Right atrium auricular region (tissue), 2 donors: ENCODE measurements around the gene TINCR. TPM values are rescaled to one million over a fixed set of nuclear protein-coding genes. Genes with fewer than 3 reads are reported as not detected.
"Not testable (repeated sequence)": the region's sequence is repeated elsewhere in the genome, so short reads cannot be mapped to it uniquely, and the experiment has no call there.

Experiments used
- DNase-seq: peaks from one replicate; pipeline ENCODE4 v3.0.0-alpha.2; 2019; ENCODE audit warnings: low spot score
- H3K27ac ChIP-seq, 2 donors: fragments of 200-600 bp; sonication (generic); 1 replicate in 1 of 2; 2 replicates in 1 of 2; pipeline ENCODE4 v1.5.1; 2016 to 2019
- H3K27me3 ChIP-seq, 2 donors: fragments of 200-600 bp; sonication (generic); one replicate each; pipeline versions ENCODE4 v1.5.1 to v1.6.0; 2017 to 2019
- H3K36me3 ChIP-seq: fragments of 200-600 bp; sonication (generic); one replicate; pipeline ENCODE4 v1.5.1; 2016
- H3K4me1 ChIP-seq, 2 donors: fragments of 200-600 bp; sonication (generic); one replicate each; pipeline versions ENCODE4 v1.5.1 to v1.6.0; 2017 to 2019
- H3K4me3 ChIP-seq, 2 donors: fragments of 200-600 bp; sonication (generic); 1 replicate in 1 of 2; 2 replicates in 1 of 2; pipeline ENCODE4 v1.5.1; 2017 to 2019; ENCODE audit warnings: mild to moderate bottlenecking in 1 of 2, moderate library complexity in 1 of 2
- H3K9me3 ChIP-seq, 2 donors: fragments of 200-600 bp; sonication (generic); one replicate each; pipeline ENCODE4 v1.5.1; 2019
- total RNA-seq, 2 donors: library from RNA; depleted of rRNA; stranded (reverse); fragments of >200 nt; gene quantifications; one replicate each; pipeline ENCODE4 v1.1.0, GENCODE V29; 2016
- TF ChIP-seq, protein P1 (sequence below), 2 donors: fragments of 200-600 bp; sonication (generic); IDR thresholded peaks; one replicate each; pipeline ENCODE4 v1.5.1; 2019; ENCODE audit warnings: antibody characterized with exemption in 2 of 2

The TINCR gene
- total RNA-seq, 2 donors from 2014 or later, result 0.59 TPM; not detected in 1

DNA sequence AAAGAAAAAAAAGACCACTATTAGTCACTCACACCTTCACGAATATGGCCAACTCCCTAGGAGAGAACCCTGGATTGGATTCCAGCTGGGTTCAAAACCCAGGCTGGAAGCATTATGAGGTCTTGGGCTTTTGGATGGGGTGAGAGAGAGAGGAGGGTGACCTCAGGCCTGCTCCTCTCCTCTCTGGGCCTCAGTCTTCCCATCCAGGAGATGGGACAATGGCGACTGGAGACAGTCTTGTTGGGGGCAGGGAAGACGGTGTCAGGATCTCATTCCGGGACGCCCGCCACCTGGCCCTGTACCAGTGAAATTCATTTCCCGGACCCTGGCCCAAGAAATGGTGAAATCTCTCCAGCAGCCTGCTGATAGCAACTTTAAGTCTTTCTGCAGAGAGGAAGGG, 26.3 kb downstream of the TINCR start:
- H3K4me3 ChIP-seq, result no peak overlapping the region
- TF ChIP-seq, protein P1, sequence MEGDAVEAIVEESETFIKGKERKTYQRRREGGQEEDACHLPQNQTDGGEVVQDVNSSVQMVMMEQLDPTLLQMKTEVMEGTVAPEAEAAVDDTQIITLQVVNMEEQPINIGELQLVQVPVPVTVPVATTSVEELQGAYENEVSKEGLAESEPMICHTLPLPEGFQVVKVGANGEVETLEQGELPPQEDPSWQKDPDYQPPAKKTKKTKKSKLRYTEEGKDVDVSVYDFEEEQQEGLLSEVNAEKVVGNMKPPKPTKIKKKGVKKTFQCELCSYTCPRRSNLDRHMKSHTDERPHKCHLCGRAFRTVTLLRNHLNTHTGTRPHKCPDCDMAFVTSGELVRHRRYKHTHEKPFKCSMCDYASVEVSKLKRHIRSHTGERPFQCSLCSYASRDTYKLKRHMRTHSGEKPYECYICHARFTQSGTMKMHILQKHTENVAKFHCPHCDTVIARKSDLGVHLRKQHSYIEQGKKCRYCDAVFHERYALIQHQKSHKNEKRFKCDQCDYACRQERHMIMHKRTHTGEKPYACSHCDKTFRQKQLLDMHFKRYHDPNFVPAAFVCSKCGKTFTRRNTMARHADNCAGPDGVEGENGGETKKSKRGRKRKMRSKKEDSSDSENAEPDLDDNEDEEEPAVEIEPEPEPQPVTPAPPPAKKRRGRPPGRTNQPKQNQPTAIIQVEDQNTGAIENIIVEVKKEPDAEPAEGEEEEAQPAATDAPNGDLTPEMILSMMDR (IDR thresholded peaks at IDR 0.05), result no peak
- H3K27ac ChIP-seq, result no peak overlapping the region
- peaks cover 0 to 14% of the 10 kb centered on the region in 2 donors for H3K4me1 ChIP-seq
- DNase-seq, result no peak
- H3K36me3 ChIP-seq, result no peaks in the 10 kb centered on the region
- H3K9me3 ChIP-seq, result no peaks in the 10 kb centered on the region
- H3K27me3 ChIP-seq, result no peaks in the 10 kb centered on the region

DNA sequence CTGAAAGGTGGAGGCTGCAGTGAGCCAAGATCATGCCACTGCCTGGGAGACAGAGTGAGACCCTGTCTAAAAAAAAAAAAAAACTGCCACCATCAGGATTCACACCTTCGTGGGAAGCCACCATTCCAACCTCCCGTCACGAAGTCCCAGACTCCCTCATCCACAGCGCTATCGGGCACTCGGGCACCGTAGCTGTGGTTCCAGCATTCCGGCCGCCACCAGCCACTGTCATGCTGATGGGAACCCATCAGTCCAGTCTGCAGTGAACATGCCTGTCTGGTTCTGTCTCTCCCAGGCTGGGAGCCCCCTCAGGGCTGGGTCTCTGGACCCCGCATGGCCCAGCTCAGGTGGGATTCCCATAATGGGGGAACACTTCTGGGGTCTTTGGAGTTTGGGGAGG, 27.5 kb downstream of the TINCR start:
- DNase-seq, result no peak
- Histone ChIP-seq H3K27me3 (no peaks in the 10 kb centered on the region), H3K27ac (no peak overlapping the region), H3K9me3 (peaks cover 2 to 3% of the 10 kb centered on the region in 2 donors), H3K4me3 (no peak overlapping the region), H3K4me1 (peaks cover 0 to 19% of the 10 kb centered on the region in 2 donors), H3K36me3 (no peaks in the 10 kb centered on the region)
- TF ChIP-seq, protein P1 (IDR thresholded peaks at IDR 0.05), result no peak

DNA sequence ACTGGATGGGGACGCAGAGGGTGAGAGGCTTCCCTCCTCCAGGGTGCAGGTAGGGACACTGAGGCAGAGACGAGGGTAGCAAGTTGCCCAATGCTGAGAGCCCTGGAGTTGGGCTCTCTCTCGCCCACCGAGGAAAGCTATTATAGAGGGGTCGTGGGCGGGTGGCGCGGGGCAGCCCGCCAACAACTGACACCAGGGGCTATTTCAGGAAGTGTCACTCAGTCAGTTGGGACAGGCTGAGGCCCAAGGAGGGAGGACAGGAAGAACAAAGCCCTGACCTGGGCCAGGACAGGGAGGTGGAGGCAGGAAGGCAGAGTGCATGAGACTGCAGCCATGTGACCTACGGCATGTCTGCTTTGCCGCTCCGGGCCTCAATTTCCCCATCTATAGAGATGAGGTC, 29.9 kb downstream of the TINCR start:
- Histone ChIP-seq H3K4me3 (no peak overlapping the region), H3K4me1 (peaks cover 0 to 19% of the 10 kb centered on the region in 2 donors), H3K9me3 (peaks cover 12% of the 10 kb centered on the region in 2 donors), H3K36me3 (no peaks in the 10 kb centered on the region), H3K27ac (peak overlapping the region; percentile 81 to 87), H3K27me3 (no peaks in the 10 kb centered on the region)
- no peak for DNase-seq
- TF ChIP-seq, protein P1 (IDR thresholded peaks at IDR 0.05), result no peak

DNA sequence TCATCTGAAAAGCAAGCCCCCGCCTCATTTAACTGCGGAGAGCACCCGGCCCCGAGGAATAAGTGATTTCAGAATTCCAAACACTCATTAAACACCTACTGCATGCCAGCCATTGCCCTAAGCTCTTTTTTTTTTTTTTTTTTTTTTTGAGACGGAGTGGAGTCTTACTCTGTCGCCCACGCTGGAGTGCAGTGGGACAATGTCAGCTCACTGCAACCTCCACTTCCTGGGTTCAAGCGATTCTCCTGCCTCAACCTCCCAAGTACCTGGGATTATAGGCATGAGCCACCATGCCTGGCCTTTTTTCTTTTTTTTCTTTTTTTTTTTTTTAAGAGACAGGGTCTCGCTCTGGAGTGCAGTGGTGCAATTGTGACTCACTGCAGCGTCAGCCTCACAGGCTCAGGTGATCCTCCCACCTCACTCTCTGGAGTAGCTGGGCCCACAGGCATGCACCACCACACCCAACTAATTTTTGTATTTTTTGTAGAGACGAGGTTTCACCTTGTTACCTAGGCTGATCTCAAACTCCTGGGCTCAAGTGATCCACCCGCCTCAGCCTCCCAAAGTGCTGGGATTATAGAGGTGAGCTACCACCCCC, 30.7 kb downstream of the TINCR start:
- not testable (repeated sequence) for H3K36me3 ChIP-seq, H3K4me3 ChIP-seq, H3K27me3 ChIP-seq, DNase-seq
- Histone ChIP-seq H3K9me3 (peaks cover 12% of the 10 kb centered on the region in 2 donors), H3K27ac (peak overlapping the region; percentile 81 to 87), H3K4me1 (peaks cover 0 to 19% of the 10 kb centered on the region in 2 donors)

DNA sequence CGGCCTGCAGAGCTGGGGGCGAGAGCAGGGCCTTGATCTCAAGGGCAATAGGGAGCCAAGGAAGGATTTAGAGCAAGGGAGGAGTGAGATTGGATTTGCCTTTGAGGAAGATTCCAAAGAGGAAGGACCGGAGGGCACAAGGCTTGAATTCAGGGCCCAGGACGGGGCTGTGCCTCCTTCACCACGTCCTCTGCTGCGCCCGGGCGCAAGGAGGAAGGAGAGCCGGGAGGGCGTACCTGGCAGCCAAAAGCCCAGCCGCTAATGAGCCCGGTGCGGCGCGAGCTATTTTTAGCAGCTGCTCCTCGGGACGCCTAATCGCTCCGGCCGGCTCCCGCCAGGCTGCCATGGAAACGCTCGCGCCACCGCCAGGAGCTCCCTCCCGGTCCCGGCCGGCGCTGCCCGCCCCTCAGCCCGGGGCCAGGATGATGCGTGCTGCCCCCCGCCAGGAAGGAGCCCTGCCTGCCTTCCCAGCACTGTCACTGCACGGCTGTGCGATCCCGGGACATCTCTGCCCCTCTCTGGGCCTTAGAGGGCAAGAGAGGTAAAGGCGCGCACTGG, 31.3 kb downstream of the TINCR start:
- Histone ChIP-seq H3K27me3 (no peaks in the 10 kb centered on the region), H3K4me1 (peaks cover 0 to 19% of the 10 kb centered on the region in 2 donors), H3K27ac (peak overlapping the region; percentile 81 to 87), H3K4me3 (no peak overlapping the region), H3K36me3 (no peaks in the 10 kb centered on the region), H3K9me3 (peaks cover 12% of the 10 kb centered on the region in 2 donors)
- TF ChIP-seq, protein P1 (IDR thresholded peaks at IDR 0.05), result no peak
- peak; percentile 63 for DNase-seq

DNA sequence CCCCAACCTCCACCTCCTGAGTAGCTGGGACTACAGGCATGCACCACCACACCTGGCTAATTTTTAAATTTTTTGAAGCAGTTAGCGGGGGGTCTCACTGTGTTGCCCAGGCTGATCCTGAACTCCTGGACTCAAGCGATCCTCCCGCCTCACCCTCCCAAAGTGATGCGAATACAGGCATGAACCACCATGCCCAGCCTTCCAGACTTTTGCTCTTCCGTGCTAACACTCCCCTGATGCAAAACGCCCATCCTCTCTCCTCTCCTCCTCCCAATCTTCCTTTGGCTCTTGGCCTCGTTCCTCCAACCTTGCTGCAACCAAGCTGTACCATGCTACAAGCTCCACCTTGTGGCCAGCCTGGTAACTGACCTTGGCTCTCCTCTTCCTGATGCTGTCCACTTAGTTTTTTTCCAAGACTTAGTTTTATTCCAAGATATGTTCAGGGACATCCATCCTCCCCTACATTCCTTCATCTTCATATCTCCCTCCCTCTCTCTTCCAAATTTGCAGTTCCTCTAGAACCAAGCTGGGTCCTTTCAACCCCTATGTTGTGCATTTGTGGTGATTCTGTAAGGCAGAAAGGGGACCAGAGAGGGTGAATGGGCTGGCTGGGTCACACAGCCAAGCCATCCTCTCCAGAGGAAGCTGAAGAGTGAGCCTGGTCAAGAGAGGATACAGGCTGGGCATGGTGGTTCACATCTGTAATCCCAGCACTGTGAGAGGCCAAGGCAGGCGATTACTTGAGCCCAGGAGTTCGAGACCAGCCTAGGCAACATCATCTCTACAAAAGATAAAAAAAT, 32.8 kb downstream of the TINCR start:
- TF ChIP-seq, protein P1 (IDR thresholded peaks at IDR 0.05), result no peak

More for the DNA sequence above, 32.8 kb downstream of the TINCR start:
- Histone ChIP-seq H3K36me3 (no peaks in the 10 kb centered on the region), H3K4me1 (peaks cover 0 to 19% of the 10 kb centered on the region in 2 donors), H3K9me3 (peaks cover 12% of the 10 kb centered on the region in 2 donors), H3K27ac (no peak overlapping the region), H3K27me3 (no peaks in the 10 kb centered on the region), H3K4me3 (no peak overlapping the region)
- DNase-seq, result no peak
